ENCODE results near the gene TRHDE.

The TRHDE gene

DNA sequence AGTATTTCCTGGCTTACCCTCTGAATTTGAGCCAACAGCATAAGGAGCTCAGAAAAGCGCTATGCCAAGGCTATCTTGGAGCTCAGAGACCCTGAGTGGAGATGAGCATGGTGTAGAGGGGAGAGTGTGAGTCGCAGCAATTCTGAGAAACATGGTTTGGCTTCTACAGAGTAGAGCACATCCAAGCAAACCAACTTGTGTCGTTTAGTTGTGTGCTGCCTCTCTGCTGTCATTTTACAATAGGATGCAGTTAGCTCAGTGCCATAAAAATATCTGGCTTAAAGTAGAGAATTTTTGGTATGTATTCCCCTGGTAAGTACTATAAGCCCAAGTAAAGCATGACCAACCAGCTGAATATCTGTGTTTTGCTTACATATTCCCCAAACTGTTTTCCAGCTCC, 249.2 kb downstream of the TRHDE start:
- DNase-seq (ENCODE audit: low read depth), result no peak

DNA sequence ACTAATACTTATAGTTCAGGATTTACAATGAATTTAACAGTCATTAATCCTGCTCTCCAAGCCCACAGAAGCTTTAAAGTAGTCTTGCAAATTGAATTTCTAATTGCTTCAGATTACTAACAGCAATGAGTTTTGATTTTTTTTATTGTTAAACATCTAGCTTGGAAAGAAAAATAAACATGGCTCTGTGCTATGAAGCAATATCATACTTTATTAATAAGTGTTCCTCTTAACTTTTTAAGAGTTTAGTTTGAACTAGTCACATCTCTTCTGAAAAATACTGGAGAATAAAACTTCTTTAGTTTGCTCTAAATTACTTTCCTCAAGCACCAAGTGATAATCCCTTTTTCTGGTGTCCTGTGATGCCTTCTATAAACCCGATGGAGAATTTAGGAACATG, 250.2 kb downstream of the TRHDE start:
- DNase-seq (ENCODE audit: low read depth), result no peak

DNA sequence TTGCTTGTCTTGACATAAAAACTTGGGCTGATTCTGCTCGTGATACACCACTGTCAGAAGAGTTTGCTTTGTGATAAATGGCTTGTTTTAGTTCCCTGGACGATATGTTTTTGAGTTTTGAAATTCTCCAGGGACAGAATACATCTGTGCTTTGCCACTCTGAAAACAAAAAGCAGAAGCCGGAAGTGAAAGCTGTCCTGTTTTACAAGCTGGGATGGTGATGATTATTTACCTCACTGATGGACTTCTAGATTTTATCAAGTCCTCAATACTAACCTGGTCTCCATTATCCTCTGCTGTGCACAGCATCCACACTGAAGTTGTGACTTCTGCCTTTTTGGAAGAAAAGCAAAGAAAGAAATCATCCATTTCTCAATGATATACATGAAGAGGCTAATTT, 251.6 kb downstream of the TRHDE start:
- DNase-seq (ENCODE audit: low read depth), result no peak

DNA sequence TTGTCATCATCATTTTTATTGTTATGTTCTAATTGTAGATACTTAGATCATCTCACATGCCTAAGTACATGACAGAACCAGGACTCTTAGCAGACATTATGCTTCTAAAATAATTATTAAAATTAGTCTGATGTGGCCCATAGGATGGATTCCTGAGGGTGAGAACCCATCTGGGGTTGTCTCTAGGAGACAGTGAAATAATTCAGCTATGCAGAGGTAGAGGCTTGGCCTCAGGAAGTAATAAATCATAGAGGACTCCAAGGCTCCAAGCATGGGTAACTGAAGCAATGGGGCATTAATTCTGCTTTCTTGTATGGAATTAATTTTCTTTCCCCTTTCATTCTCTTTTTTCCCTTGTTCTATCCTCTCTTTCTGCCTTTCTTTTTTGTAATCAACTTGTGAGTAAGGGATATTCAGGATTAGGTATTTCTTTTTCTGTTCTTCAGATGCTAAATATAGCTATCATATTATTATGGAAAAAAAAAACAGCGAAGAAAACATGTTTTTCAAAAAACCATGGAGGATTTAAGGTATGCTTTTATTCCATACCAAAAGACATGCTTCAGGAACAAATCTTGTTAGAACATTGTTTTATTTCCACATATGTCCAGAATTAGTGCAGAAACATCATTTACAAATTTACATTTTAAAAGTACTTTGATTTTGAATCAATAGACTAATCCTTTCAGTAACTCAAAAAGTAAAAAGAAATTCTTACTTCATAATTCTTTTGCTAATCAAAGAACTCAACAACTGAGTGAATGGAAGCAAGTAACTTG, 263.2 kb downstream of the TRHDE start:
- DNase-seq (ENCODE audit: low read depth), result no peak

DNA sequence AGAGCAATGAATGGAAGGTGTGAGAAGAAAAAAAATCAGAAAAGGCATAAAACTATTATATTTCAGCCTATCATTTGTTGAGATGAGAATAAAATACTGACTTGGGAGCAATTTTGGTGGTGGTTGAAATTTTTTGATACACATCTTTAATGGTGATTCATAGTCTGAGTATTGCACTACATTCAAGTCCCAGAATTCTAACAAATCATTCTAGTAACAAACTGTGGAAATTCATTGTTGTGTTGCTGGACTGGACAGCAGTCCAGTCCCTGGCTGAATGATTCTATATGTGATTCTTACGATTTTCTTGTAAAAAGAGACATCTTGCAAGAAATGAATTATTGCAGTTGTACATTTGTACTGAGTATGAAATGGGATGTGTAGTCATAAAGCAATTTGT, 268.6 kb downstream of the TRHDE start:
- no peak for DNase-seq (ENCODE audit: low read depth)

DNA sequence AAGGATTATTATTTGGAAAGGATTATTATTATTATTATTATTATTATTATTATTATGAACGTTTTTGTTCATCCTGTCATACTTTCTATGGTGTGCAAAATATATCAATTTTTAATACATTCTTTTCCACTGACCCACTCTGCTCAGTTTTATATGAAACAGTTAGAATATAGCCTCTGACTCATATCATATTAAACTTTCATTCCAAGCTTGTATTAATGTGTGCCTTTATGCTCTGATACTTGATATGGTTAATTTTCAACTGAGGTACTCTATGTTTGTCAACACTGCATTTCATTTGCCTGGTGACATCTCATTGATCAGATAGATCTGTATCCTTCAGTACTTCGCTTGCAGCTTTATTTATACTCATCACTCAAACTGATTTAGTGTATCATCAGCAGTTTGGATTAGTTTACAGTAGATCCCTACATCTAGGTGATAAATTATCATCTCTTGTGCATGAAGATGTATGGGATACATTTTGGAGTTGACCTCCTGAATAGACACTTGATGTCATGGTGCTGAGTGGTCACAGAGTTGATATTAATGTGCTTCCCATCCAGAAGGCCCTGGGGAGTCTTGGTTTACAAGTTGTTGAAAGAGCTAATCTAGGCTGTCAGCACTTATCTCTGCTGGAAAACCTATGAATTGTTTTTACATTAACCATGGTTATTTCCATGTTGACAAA, 271.8 kb downstream of the TRHDE start:
- no peak for DNase-seq (ENCODE audit: low read depth)

DNA sequence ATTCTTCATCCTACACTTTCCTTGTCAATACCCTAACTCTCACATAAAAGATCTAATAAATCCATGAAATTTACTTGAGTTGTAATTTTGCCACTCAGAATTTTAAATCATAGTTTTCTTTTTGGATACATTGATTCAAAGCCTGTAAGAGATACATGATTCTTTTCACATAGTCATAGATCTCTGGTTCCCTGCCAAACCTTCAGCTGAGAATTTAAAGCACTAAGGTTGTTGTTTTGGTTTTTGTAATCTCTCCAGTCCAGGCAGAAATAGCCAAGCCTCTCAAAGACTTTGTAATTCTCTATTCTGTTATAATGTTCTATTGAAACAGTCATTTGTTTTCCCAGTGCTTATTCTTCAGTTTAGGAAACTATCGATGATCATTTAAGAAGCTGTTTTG, 273.9 kb downstream of the TRHDE start:
- no peak for DNase-seq (ENCODE audit: low read depth)

DNA sequence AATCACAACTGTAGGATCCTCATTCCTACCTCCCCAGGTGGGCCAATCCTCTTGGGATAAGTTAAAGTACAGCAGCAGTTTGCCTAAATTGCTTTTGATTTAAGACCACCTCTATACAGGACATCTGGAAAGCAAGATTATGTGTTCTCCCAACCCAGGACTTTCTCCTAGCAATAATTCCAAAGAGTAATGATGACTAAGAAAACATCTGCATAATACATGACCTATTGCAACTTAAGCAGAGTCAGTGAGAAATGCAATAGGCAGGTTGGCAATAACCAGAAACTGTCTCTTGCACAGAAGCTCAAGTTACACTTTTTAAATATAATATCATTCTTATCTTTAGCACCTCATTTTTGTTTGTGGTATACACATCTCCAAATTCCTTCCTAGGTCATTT, 275.4 kb downstream of the TRHDE start:
- no peak for DNase-seq (ENCODE audit: low read depth)

DNA sequence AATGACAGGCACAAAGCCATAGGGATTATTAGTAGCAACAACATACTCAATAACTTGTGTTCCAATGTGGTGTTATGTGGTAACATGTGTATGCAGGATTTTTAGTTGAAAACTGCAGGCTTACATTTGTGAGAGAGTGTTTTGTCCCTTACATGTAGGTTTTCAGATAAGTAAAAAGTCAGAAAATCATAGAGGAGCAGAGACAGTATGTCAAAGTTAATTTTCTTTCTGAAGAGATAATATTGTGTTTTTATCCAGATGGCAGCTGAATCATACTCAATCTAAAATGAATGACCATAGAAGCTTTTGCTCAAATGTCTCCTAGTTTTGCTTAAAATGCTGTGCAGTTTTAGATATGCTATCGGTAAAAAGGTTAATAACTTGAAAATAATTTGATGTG, 277.0 kb downstream of the TRHDE start:
- no peak for DNase-seq (ENCODE audit: low read depth)

DNA sequence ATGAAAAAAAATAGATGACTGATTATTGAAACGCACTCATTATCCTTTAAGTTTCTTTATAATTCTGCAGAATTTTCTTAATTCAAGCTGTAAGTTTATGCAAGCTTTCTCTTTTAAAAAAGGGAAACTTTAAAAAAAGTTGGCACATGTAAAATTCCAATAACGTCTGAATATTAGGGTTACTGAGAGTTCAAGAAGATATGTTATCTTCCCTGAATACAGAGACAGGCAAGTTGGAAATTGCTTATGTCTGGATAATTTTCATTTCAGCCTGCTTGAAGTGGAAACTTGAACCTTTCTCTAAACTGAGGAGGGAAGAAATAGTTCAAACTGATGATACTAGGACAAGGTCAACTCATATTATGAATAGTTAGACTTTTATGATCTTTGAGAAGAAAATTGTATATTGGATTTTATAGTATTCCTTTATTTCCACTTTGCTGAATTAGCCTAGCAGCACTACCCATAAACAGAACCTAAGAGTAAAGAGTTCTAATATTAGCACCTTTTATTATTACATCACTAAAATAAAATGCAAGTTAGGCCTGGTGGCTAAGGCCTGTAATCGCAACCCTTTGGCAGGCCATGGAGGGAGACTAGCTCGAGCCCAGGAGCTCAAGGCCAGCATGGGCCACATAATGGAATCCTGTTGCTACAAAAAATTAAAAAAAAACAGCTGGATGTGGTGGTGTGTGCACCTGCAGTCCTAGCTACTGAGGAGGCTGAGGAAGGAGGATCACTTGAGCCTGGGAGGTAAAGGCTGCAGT, 288.0 kb downstream of the TRHDE start:
- DNase-seq (ENCODE audit: low read depth), result no peak

DNA sequence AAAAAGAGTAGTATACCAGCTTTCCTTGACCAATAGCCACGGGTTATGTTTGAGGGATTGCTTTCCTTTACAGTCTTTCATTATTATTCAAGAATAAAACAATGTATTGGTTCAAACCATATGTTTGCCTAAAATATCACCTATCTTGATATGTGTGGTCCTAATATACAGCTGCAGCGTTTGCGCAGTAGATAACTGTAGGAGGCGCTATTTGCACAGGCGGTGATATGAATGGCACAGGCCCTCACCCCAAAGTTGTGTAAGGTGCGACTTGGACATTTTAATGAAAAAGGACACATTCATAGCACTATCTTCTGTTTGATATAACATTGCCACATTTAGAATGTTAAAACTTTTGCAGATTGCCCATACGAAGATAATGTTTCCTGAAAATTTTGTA, 298.4 kb downstream of the TRHDE start:
- DNase-seq (ENCODE audit: low read depth), result no peak

DNA sequence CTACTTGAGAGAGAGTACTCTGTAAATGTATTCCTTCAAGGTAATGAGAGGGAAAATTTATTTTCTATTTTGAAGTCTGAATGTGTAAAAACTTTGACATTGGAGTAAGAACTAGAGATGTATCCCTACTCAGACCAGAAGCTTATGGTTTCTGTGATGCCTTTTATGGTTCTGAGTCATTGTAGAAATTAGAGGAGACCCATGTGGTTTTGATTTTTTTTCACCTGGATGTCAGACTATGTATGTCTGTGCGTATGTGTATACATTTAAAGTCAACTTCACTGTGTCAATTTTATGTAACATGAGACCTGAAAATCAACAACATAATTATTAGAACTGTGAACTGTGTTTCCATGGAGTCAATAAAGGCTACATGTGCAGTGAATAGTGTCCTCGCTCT, 302.0 kb downstream of the TRHDE start:
- no peak for DNase-seq (ENCODE audit: low read depth)

DNA sequence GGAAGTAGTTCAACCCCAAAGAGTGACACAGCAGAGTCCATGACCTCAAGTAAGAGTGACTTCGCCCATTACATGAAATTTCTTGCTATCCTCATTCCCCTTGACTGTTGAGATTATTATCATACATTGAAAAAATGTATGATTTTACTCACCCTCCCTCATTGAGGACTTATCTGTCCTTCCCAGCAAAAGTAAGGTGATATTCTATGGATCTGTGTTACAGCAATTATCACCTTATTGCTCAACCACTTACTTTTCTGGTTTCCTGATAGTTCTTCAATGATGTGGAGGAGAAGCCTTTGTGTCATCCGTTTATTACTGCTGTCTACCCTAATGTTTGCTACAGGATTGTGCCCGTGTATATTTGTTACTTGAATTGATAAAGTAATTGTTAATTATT, 306.2 kb downstream of the TRHDE start:
- no peak for DNase-seq (ENCODE audit: low read depth)

DNA sequence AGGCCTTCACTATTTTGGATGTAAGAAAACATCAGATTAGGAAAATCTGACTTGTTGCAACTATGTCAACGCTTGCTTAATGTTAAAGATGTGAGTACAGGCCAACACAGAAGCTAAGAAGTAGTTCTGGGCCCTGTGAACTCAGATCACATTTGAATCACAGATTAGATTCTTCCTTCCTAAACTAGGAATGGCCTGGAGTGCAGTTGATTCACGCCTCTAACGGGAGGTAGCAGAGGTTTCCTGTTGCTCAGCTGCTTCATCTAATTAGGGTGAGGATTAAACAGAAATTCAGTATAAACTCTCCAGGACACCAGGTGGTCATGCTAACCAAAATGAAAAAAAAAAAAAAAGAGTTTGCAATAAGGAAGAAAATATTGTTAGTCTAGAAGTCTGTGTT, 314.3 kb downstream of the TRHDE start:
- no peak for DNase-seq (ENCODE audit: low read depth)

DNA sequence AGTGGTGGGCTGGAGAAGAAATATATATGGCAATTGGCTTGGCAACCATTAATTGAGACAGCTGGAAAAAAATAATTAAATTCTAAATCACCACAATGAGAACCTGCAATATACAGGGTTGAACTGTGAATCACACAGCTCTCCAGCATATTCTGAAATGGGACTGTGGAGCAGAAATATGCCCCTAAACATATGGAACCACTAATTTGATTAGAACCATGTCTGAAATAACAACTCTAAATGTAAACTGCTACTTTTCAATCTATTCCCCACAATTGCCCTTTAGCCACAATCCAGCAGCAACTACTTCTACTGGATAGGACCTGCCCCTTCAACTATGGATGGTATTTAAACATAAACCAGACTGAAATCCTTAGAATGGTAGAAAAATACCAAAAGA, 330.4 kb downstream of the TRHDE start:
- no peak for DNase-seq (ENCODE audit: low read depth)

DNA sequence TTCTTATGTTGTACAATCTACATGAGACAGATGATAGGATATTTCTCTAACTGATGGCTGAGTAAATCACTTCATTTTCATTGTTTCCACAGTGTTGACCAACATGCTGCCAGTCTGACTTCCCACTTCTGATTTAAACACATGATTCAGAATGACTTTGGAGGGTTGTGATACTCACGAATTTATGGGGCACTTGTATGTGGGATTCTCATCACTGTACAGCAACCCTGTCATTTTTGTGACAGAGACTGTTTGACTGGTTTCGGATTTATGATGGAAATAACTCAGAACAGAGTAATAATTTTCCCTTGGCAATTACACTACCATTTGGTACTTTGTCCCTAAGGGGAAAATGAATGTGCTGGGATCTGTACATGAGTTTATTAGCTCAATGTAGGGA, 333.8 kb downstream of the TRHDE start:
- DNase-seq (ENCODE audit: low read depth), result no peak

DNA sequence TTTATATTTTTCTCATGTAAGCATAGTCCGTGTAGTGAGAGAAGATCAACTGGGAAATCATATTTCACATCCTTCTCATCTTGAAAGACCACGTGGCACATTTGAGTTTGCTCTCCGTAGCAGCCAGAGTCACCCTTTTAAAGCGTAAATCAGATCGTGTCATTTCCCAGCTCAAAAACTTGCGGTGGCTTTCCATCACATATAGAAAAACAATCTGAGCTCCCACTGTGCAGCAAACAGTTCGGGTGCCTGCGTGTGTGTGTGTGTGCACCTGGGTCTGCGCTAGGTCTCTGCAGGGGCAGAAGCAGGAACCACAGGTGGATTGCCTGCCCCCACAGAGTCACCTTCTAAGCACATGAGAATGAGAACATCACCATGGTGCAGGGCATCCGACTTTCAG, 338.2 kb downstream of the TRHDE start:
- DNase-seq (ENCODE audit: low read depth), result no peak

DNA sequence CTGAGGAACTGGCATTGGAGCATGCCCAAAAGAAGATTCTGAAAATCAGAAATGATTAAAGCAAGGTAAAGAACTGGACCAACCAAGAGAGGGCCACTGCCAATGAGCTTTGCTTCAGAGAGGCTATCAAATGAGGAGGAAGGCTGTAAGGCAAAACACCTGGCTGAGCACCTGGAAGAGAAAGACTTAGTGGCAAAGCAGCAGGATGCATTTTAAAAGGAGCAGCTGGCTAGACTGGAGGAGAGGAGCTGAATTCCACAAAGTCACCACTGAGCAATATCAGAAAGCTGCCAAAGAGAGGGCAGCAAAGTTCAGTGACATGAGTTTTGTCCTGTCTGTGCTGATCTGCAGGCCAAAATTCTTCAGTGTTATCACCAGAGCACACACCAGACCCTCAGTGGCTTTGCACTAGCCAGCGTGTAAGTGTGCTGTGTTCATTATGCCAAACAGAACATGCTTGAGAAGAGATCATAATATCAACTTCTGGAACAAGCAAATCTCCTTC, 338.7 kb downstream of the TRHDE start:
- DNase-seq (ENCODE audit: low read depth), result no peak

DNA sequence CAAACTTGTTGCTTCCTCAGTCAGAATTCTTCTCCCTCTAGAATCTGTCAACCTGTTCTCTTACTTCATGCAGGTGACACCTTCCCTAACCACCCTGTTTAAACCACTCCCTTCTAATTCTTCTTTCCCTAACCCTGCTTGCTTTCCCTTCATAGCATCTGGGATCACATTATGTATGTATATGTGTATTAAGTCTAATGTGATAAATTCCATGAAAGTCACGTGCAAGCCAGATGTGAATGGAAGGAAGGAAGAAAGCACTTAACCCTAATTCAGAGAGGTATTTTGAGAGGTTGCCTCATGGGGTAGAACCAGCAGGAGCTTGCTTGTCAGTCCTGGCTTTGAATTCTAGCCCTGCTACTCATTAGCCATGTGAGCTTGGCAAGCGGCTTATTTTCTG, 340.0 kb downstream of the TRHDE start:
- no peak for DNase-seq (ENCODE audit: low read depth)

DNA sequence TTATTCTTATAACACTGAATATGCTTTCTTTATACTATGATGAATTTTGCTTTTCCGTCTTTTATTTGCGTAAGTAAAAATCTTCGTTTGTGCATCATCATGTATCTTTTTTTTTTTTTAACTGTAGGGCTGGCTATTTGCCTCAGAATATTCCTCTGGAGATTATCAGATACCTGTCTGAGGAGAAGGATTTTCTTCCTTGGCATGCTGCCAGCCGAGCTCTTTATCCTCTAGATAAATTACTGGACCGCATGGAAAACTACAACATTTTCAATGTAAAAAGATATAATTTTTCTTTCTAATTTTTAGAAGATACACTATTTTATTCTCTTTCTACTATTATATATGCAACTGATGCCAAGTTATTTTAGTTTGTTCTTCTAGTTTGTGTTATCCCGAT, 346.6 kb downstream of the TRHDE start:
- DNase-seq (ENCODE audit: low read depth), result no peak

DNA sequence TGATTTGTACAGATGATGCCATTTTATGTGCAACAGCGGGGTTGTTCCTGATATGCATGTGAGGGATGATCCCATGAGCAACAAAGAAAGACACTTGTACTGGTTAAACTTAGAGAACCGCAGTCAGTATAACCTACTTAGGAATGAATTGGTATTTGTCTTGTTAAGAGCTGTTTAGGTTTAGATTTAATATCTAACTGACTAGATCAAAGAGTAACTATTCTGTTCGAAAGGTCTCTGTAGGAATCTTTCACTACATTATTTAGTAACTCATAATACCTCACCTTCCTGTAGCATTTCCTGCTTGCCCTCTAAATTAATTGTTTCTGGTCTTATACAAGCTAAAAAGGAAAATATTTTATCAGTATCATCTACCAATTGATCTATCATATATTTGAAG, 350.4 kb downstream of the TRHDE start:
- DNase-seq (ENCODE audit: low read depth), result no peak

DNA sequence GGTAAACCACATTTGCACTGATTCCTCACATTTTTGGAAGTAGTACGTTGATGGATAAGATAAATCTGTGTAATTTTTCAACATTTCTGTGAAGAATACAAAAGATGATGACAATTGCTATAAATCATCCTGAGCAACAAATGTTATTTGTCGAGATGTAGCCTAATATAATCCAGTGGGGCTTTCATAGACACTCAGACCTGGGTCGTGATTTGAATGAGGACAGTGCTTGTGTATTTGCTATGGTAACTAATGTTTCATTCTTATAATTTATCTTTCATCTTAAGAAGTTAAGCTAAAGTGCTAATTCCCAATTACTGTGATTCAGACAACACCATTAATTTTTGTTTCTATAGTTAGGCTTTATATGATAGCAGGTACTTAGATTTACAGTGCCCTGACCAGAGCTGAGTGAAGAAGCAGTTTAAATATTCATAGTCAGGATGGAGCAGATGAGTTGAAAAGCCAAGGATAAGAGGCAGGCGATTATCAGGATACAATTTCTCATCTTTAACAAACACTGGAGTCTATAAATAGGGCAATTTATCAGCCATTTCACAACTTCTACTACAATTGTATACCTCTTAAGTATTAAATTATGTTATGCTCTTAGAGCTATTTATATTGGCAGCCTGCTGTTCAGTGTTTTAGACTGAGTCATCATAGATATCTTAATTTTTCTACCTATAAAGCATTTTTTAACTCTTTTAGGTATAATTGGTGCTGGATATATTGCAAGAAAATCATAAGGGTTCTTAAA, 359.9 kb downstream of the TRHDE start:
- no peak for DNase-seq (ENCODE audit: low read depth)

Measured in CMK (cell line).